NB4 (cell line): ENCODE data around the gene TCF3.

Experiments used
- CTCF ChIP-seq: IDR thresholded peaks from one replicate; pipeline ENCODE4 v1.5.1; 2012; ENCODE audit warnings: low read depth, low read length
- MAX ChIP-seq: IDR thresholded peaks from 2 replicates; pipeline ENCODE4 v1.6.1; 2011; ENCODE audit warnings: low read depth, low read length
- POLR2A ChIP-seq: IDR thresholded peaks from 2 replicates; pipeline ENCODE4 v1.6.1; 2011; ENCODE audit warnings: mild to moderate bottlenecking; ENCODE audit not compliant: insufficient read length; ENCODE audit errors: extremely low read depth

- TF ChIP-seq POLR2A (no peak), MAX (no peak), CTCF (no peak)
Measured at GRCh38 chr19:1646659-1647453, 5.6 kb downstream of the TCF3 start.
